ENCODE results near the gene ADGRD1.

GRCh38 chr12:131074221-131075083 lies 120.7 kb downstream of the ADGRD1 start:
- TF ChIP-seq, protein P1, sequence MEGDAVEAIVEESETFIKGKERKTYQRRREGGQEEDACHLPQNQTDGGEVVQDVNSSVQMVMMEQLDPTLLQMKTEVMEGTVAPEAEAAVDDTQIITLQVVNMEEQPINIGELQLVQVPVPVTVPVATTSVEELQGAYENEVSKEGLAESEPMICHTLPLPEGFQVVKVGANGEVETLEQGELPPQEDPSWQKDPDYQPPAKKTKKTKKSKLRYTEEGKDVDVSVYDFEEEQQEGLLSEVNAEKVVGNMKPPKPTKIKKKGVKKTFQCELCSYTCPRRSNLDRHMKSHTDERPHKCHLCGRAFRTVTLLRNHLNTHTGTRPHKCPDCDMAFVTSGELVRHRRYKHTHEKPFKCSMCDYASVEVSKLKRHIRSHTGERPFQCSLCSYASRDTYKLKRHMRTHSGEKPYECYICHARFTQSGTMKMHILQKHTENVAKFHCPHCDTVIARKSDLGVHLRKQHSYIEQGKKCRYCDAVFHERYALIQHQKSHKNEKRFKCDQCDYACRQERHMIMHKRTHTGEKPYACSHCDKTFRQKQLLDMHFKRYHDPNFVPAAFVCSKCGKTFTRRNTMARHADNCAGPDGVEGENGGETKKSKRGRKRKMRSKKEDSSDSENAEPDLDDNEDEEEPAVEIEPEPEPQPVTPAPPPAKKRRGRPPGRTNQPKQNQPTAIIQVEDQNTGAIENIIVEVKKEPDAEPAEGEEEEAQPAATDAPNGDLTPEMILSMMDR (IDR thresholded peaks at IDR 0.05): no peak
- no peak for TF ChIP-seq POLR2A (IDR thresholded peaks at IDR 0.05)

Measured in breast epithelium (tissue), 3 donors.